ENCODE measurements around the gene IFNLR1. TPM values are rescaled to one million over a fixed set of nuclear protein-coding genes. Genes with fewer than 3 reads are reported as not detected.

The IFNLR1 gene
- total and polyA plus RNA-seq, 9 of the 15 experiments (the other 6 are each of a cell fraction or from before 2014, with no cell fraction given): not detected

- BruUV-seq (replicated peaks): no TSS peak
- Histone ChIP-seq H3K27me3 (ENCODE audit: control insufficient read depth in 2 of 2, insufficient read depth in 2 of 2, low read length in 2 of 2) (peaks cover 12 to 74% of the 10 kb centered on the region in 2 experiments; a peak in 4 of 5 replicates), H3K36me3 (ENCODE audit: control insufficient read depth, insufficient read depth, low read length) (no peaks in the 10 kb centered on the region), H3K9ac (ENCODE audit: insufficient read depth in 1 of 2, low read depth in 2 of 2, low read length in 2 of 2) (no peak overlapping the region), H3K4me2 (ENCODE audit: insufficient read depth, low read length) (no peak overlapping the region), H3K4me1 (replicated peaks in 1 of 2; ENCODE audit: control insufficient read depth in 2 of 2, insufficient read depth in 2 of 2, low read length in 2 of 2) (no peaks in the 10 kb centered on the region), H3K79me2 (ENCODE audit: control insufficient read depth, insufficient read depth, low read length) (no peaks in the 10 kb centered on the region), H3K4me3 (no peak overlapping the region), H3K9me1 (ENCODE audit: control insufficient read depth, insufficient read depth, low read length) (no peaks in the 10 kb centered on the region), H3K27ac (ENCODE audit: extremely low read depth, low read depth, low read length) (no peak overlapping the region), H4K20me1 (replicated peaks; ENCODE audit: control insufficient read depth, insufficient read depth, low read length) (peaks cover 9% of the 10 kb centered on the region), H3K9me3 (replicated peaks; ENCODE audit: control insufficient read depth, insufficient read depth, low read depth, low read length) (no peaks in the 10 kb centered on the region), H2AFZ (ENCODE audit: low read depth, low read length) (no peak overlapping the region)
- intact Hi-C loops (cut with micrococcal nuclease): no loop called here
- FAIRE-seq: no peak
- 3% methylated on average over 14 of the region's 14 CpGs for WGBS (ENCODE audit: insufficient coverage, low coverage, missing lambda C conversion rate)
- in situ Hi-C loops (cut with MboI): no loop called here
- ATAC-seq: no peak
- POLR2A ChIA-PET: interaction anchor here (1.3 kb wide), 1 partner anchor 11 kb away, joined by 4 read pairs; no protein-coding TSS in a partner anchor
- no peak for DNase-seq (ENCODE audit: extremely low read depth in 1 of 4, low spot score in 3 of 4)
- CTCF ChIA-PET (ENCODE audit: low intra/inter-chr PET ratio): no interaction called here
- no peak for TF ChIP-seq ZNF133 (CRISPR knock-in tag; IDR thresholded peaks at IDR 0.05)
- TF ChIP-seq ZNF274 (IDR thresholded peaks at IDR 0.05; ENCODE audit: borderline replicate concordance, low read depth, low read length): no peak
- TF ChIP-seq, protein P1, sequence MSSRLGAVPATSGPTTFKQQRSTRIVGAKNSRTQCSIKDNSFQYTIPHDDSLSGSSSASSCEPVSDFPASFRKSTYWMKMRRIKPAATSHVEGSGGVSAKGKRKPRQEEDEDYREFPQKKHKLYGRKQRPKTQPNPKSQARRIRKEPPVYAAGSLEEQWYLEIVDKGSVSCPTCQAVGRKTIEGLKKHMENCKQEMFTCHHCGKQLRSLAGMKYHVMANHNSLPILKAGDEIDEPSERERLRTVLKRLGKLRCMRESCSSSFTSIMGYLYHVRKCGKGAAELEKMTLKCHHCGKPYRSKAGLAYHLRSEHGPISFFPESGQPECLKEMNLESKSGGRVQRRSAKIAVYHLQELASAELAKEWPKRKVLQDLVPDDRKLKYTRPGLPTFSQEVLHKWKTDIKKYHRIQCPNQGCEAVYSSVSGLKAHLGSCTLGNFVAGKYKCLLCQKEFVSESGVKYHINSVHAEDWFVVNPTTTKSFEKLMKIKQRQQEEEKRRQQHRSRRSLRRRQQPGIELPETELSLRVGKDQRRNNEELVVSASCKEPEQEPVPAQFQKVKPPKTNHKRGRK (tag; IDR thresholded peaks at IDR 0.05): no peak
- no peak for TF ChIP-seq HDAC6 (IDR thresholded peaks at IDR 0.05; ENCODE audit: low read depth, low read length)
- no peak for TF ChIP-seq HDAC3 (IDR thresholded peaks at IDR 0.05; ENCODE audit: borderline replicate concordance, partially characterized antibody)
- TF ChIP-seq KLF6 (CRISPR knock-in tag; IDR thresholded peaks at IDR 0.05; ENCODE audit: borderline replicate concordance): no peak
- TF ChIP-seq, protein P2, sequence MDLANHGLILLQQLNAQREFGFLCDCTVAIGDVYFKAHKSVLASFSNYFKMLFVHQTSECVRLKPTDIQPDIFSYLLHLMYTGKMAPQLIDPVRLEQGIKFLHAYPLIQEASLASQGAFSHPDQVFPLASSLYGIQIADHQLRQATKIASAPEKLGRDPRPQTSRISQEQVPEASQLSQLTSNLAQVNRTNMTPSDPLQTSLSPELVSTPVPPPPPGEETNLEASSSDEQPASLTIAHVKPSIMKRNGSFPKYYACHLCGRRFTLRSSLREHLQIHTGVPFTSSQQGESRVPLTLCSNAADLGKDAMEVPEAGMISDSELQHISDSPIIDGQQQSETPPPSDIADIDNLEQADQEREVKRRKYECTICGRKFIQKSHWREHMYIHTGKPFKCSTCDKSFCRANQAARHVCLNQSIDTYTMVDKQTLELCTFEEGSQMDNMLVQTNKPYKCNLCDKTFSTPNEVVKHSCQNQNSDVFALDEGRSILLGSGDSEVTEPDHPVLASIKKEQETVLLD (IDR thresholded peaks at IDR 0.05): no peak
- no peak for TF ChIP-seq CBFB (CRISPR knock-in tag; IDR thresholded peaks at IDR 0.05)
- TF ChIP-seq NR2C1 (IDR thresholded peaks at IDR 0.05): no peak
- TF ChIP-seq NR2C1 (tag; IDR thresholded peaks at IDR 0.05): no peak
- no peak for TF ChIP-seq ZSCAN32 (CRISPR knock-in tag; IDR thresholded peaks at IDR 0.05)
These were observed 65.7 kb downstream of the IFNLR1 start for GRCh38 chr1:24121406-24121805.

Measured in K562 (cell line).